ENCODE results near the gene KCNQ5.
A peak's percentile ranks its signal among the peaks of the same experiment; 100 is the strongest.
"Not testable (repeated sequence)": the region's sequence is repeated elsewhere in the genome, so short reads cannot be mapped to it uniquely, and the experiment has no call there.

Gene KCNQ5

DNA sequence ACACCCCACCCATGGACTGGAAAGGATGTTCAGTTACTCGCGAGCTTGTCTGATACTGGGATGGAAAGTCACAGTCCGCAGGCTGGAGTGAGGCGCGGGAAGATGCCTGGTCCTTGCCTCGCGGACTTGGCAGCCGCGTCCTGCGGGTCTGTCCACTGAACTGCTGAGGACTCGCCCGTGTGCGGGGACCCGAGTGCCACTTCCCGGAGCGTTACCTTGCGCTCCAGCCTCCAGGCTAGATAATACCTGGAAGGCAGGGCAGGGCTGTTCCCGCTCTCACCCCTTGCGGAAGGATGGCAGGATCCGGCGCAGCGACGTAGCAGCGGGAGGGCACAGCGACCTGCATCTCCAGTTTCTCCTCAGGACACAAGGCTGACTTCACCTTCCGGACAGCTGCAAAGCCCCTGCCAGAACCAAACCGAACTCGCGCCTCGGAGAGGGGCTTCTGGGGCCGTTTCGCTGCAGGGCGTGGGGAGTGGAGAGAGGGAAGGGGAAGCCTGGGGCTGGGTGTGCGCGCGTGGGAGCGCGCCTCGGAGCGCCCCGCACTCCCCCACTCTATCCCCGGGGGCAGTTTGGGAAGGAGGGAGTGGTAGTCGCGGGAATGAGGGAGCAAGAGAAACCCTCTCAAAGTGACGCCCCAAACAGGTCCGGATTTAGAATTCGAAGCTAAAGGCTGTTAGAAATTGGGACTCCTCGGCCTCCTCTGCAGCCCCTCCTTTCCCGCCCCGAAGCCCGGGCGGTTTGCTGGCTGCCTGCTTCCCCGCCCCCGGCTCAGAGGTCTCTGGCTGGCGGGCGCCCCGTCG, at the start of gene KCNQ5:
Gene KCNQ5 (plus strand): TSS at position 774 of the 803 bp plus-strand sequence.
- no peak for DNase-seq (ENCODE audit: low spot score)

DNA sequence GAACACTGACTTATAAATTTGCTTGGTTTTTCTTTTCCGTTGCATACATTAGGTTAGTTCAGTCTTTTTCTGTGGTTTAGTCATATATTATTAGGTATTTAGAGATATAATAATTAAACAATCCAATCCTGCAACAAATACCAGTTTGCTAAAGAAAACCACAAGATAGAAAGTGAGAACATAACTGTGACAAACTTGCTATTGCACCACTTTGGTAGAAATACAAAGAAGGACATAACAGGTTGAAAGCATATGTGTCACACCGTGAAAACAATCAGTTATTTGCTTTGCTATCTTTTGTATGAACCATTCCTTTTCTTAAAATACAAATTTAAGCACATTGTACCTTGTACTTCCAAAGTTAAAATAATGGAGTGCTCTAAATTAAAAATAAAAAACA, 42.0 kb upstream of the KCNQ5 start:
- DNase-seq (ENCODE audit: low spot score): no peak

DNA sequence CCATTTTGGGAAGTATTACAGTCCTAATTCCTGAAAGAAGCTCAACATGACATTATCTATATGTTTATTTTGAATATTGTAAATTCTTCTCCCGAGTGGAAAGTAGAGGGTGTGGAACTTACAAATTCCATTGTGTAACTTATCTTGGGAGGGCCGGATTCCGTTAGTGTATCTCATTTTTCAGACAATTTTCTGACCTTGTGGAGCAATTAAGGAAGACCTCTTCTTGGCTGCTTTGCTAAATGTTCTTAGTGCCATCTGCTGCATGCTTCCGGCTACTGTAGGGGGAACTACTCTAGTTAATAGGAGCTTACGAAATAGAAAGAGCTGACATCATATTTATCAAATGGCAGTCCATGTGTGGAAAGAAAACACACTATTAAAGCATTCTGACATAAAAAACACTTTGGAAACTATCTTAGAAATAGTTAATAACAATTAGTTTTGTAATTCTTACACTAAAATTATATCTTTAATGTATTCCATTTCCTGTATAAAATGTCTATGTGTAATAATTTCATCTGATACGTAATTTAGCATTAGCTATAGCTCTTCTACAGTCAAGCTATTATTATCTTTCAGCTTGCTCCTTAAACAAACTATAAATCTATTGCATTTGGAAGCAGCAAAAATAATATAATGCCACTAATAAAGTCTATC, 41.5 kb upstream of the KCNQ5 start:
- DNase-seq (ENCODE audit: low spot score): no peak

DNA sequence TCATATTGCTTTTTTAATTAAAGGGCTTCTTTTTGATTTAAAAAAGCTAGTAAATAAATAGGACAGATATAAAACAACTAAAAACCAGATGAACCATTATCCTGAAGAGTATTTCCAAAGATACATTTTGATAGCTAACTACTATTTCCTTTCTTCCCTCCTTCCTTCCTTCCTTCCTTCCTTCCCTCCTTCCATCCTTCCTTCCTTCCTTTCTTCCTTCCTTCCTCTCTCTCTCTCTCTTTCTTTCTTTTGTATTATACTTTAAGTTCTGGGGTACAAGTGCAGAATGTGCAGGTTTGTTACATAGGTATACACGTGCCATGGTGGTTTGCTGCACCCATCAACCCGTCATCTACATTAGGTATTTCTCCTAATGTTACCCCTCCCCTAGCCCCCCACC, 40.9 kb upstream of the KCNQ5 start:
- not testable (repeated sequence) for DNase-seq (ENCODE audit: low spot score)

DNA sequence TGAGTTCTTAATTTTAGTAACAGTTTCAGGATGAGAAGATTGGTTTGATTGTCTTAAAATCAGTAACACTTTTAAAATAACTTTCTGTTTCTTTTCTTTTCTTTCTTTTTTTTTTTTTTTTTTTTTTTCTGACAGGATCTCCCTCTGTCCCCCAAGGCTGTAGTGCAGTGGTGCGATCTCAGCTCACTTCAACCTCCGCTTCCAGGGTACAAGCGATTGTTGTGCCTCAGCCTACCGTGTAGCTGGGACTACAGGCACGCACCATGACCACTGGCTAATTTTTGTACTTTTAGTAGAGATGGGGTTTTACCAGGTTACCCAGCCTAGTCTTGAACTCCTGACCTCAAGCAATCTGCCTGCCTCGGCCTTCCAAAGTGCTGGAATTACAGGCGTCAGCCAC, 33.7 kb upstream of the KCNQ5 start:
- no peak for DNase-seq (ENCODE audit: low spot score)

DNA sequence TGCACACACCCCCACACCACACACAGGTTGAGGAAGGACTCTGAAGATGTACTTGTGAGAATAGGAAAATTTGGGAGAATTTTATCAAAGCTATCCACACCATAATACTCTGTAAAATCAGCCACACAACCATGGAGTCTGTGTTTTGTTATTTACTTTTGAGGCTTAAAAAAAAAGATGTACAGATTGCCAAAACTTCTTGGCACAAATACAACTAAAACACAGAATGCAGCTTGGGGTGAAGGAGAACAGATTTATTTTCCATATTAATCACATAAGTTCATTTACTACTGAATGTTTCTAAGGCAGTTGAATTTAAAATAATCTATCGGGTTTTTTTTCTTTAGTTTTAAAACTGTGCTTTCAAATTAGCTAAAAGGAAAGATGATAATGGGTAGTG, 32.8 kb upstream of the KCNQ5 start:
- no peak for DNase-seq (ENCODE audit: low spot score)

DNA sequence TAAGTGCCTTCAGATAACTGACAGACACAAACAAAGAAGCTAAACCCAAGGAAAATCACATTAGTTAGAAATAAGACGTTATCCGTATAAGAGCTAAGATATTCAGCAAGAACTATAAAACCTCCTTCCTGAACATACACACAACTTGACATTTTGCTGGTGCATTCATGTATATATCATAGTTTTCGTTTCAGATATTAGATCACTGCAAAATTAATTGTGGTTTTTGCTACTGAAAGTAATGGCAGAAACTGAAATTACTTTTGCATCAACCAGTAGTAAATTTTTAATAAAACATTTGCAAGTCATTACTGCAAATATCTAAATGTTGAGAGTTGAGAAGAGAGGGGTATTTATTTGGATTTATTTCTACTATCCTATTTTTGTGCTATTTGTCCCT, 26.1 kb upstream of the KCNQ5 start:
- DNase-seq (ENCODE audit: low spot score): no peak

DNA sequence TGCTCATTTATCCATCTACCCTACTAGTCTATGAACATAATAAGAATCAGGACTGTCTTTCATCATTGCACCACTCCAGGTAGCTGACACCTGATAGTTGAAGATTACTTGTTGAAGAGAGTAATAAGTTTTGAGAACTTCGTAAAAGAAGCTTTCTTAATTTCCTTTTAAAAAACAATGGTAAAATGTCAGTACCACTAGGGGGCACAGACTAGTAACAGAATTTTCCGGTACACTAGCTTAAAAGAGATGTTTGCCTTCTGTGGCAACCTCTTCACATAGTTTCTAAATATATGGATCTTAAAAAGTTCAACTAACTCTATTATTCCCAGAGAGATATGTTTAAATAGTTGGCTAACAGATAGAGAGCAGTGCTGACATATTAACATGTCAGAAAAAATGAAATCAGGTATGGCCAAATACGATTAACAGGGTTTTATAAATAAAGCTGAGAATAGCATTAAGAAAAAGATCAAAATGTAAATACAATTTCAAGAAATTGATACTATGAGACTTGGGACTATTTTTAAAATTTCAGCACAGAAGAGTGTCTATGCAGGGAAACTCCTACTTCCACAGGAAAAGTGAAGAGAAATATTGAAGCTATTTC, 5.4 kb upstream of the KCNQ5 start:
- DNase-seq (ENCODE audit: low spot score): peak; percentile 40

DNA sequence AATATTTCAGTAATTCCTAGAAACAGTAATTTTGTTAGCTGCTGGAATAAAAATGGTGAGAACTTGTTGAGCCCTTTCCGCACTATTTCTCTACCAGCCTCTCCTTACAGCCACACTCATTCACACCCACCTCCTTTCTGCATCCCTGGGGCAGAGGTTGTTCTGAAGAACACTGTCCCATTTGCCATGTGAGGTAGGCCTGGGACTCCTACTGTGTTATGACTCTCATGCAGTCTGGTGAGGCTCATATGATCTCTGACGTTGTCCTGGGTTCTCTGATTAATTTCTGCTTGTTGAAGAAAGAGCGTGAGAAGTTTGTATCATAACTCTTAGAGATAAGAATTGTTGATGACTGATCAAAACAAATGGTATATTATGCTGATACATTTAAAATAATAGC, 4.1 kb upstream of the KCNQ5 start:
- DNase-seq (ENCODE audit: low spot score): no peak

DNA sequence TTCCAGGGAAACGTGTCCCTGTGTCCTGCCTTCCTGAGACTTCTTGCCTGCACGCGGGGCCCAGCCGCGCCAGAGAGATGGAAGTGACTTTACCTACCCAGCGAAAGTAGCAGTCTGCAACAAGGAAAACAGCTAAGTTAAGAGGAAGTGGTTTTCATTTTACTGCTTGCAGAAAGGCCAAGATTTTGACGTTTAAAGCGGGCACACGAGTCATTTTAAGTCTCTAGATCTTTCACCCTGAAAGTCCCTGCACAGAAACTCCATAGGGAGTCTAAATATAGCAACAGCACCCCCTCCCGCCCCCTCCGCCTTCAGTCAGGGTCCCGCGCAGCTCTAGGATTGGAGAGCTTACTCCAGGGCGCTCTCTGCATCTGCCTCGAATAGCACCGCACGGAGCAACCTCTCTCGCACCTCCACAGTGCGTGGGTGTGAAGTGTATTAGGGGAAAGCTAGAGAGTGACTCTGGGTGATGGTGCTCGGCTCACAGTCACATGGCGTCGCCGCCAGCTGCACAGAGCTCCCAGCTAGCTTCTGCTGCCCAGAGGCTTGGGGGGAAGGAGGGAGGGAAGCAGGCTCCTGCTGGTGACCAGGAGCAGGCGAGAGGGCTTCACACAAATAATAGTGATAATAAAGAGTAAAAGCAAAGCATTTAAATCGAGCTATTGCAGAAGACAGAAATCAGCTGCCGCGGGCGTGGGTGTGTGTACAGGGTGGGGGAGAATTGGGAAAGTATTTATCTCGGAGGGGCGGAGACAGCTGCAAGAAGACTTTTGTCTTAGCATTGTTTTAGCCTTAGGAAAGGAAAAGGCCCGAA, 1.8 kb upstream of the KCNQ5 start:
- peak; percentile 55 for DNase-seq (ENCODE audit: low spot score)

DNA sequence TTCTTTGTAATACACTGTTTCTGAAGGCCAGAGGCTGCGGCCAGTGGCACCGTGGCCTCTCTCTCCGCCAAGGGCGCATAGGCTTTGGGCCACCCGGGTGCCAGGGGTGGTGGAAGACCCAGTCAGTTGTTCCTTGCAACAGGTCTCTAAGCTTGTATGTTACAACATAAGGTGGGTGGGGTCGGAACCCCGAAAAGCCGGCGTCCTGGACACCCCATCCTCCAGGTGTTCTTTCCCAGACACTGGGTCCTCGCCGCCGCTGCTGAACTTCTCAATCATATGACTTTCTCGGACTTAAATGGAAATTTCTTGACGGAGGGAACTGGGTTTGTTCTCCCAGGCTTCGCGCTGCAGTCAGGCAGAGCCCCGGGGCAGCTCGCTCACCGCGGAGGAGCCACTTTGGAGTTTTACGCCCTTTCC, 983 bp upstream of the KCNQ5 start:
- no peak for DNase-seq (ENCODE audit: low spot score)

DNA sequence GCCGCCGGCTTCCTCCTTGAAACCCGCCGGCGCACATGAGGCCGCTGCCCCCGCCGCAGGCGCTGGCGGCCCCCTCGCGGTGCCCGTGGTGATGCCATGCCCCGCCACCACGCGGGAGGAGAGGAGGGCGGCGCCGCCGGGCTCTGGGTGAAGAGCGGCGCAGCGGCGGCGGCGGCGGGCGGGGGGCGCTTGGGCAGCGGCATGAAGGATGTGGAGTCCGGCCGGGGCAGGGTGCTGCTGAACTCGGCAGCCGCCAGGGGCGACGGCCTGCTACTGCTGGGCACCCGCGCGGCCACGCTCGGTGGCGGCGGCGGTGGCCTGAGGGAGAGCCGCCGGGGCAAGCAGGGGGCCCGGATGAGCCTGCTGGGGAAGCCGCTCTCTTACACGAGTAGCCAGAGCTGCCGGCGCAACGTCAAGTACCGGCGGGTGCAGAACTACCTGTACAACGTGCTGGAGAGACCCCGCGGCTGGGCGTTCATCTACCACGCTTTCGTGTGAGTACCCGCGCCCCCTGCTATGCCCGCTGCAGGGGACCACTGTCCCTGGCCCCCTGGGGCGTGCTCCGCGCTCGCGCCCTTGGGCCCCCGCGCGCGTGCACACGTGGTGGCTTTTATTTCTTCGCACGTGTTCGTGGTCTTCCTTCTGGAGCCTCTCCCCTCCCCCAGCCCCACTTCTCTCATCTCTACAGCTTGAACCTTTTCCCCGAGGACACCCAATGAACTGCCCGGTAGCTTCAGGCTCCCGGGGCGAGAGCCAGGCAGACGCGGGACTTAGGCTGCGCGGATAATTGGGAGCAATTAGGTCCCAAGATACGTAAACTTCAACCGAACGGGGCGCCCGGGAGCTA, 453 bp downstream of the KCNQ5 start:
- peak; percentile 43 for DNase-seq (ENCODE audit: low spot score)

DNA sequence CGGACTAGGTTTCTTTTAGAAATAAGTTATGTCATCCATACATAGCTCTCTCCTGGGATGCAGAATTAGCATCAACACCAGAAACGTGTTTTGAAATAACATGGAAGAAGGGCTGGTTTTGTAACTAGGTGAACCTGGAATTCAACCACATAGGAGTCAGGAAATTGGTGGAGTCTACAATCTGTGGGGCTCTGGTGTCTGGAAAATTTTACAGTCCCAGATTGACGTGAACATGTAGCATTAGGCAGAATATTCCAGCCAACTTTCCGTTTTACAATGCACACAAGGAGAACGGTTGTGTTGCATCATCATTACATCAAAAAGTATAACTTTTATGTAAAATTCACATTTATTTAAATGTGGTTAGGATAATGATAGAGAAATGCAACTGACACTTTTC, 1.9 kb downstream of the KCNQ5 start:
- DNase-seq (ENCODE audit: low spot score): no peak

DNA sequence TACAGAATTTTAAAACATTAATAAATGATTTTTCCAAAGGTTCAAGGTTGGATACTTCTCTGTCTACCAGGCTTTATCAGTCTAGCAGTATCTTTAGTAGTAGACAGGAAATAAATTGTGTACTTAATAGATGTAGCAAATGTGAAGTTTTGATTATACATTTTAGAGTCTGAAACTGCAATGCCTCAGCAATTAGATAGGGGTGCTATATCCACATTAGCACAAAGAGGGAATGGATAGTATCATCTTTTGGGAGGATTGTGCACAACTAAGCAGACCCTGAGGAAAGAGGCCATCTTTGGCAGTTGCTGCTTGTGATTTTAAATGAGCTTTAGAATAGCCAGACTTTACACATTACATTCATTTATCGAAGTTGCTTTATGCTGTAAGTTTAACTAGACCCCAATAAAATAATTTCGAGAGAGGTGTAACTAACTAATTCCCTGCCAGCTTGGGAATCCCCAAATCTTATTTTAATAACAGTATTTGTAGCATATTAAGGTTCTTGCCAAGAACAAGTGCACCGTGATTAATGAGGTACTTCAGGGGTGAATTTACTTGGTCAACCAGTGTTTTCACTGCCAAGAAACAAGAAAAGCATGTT, 2.8 kb downstream of the KCNQ5 start:
- peak; percentile 28 for DNase-seq (ENCODE audit: low spot score)

DNA sequence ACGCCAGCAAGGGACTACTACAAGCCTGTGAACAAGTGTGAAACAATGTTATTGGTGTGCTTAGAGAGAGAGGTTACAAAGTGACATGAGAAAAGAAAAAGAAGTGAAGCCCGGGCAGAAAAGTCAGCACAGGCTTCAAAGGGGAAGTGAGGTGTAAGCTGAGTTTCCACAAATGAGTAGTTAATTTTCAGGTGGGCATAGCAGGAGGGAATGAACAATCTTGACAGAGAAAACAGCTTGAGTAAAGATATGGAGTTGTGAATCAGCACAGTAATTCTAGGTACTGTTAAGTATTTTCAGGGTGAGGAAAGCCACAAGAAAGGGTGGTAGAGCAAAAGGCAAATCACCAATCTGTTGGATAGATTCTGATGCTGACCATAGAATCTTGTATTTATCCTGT, 4.3 kb downstream of the KCNQ5 start:
- no peak for DNase-seq (ENCODE audit: low spot score)

DNA sequence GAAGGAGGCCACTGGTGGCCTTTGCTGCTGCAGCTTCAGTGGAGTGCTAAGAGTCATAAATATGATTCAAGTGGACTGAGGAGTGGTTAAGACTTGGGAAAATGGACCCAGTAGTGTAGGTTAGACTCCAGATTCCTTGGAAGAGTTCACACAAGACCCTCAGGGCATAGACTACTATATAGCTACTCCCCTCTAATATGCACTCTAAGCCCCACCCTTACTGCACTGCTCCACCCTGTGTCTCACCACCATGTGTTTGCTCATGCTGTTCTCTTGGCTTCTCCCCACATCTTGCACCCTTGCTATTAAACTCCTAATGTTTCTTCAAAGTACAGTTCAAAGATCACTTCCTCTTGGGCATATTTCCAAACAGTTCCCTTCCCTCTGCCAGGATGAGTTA, 5.7 kb downstream of the KCNQ5 start:
- no peak for DNase-seq (ENCODE audit: low spot score)

DNA sequence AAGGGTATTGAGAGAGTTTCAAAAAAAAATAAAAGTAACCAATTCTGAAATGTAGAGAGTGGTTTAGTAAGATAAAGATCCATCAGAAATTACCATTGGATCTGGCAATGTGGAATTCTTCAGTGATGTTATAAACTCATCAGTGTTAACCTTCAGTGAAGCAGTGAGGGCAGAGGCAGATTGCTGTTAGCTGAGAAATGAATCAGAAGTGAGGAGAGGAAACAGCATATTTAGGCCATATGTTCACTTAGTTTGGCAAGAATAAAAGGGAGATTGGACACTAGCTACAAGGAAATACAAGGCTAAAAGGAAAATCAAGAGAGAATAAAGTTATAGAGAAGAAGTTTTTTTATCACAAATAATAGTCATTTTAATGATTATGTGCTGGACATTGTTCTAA, 9.6 kb downstream of the KCNQ5 start:
- DNase-seq (ENCODE audit: low spot score): no peak

DNA sequence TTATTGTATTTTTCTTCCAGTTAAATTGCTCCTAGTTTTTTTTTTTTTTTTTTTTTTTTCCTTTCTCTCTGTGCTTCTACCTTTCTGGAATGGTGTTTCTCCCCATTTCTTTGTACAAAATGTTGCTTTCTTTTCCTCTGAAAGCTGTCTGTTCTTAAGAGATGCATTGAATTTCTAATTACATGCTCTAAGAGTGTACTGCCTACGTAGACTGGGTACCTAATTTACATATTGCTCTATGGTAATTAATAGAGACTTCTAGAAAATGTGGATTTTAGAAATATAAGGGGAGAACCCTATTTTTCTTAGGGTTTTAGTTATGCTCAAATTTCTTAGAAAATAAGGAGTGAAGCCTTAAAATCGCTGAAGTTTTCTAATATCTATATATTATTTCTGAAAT, 13.8 kb downstream of the KCNQ5 start:
- DNase-seq (ENCODE audit: low spot score): no peak

DNA sequence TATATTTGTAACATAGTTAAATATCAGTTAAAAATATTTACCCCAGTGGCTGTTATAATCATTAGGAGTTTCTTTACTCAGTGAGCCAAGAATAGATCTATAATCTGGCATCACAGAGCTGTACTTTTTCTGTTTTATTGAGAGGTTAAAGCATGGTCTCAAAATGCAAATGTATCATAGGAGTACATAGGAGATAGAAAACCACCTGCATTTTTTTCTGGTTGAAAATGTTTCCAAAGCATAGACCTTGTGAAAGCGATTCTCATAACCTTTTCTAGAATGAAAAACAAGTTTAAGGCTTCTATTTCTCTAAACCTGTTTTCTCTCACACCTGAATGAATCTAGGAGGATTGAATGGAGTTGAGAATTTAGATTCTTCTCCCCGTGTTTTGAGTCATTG, 14.4 kb downstream of the KCNQ5 start:
- no peak for DNase-seq (ENCODE audit: low spot score)

DNA sequence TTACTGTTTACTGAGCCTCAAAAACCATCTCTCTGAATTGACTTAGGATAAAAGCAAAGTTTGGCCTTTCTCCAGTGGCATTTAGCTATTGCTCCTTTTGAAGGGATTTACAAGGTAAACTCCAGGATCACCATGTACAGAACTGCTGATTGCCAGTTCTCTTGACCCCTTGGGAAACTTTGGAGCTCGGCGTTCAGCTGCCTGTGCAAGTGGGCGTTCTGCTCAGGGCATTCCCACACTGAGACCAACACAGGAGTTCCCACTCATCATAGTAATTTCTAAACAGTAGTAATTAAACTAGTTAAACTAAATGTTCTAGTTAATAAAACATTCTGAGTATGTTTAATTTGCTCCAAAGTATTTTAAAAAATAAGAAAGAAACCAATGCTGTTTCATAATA, 14.9 kb downstream of the KCNQ5 start:
- DNase-seq (ENCODE audit: low spot score): no peak
